Measurements from ENCODE around the gene CREB1. TPM values are rescaled to one million over a fixed set of nuclear protein-coding genes. Genes with fewer than 3 reads are reported as not detected.

Gene CREB1
- total and polyA plus RNA-seq, 4 donors = 5.4 to 79.6 (median 35.1) TPM

- no peak for ATAC-seq (ENCODE audit: insufficient read depth, low FRiP score)
- TF ChIP-seq, protein P1, sequence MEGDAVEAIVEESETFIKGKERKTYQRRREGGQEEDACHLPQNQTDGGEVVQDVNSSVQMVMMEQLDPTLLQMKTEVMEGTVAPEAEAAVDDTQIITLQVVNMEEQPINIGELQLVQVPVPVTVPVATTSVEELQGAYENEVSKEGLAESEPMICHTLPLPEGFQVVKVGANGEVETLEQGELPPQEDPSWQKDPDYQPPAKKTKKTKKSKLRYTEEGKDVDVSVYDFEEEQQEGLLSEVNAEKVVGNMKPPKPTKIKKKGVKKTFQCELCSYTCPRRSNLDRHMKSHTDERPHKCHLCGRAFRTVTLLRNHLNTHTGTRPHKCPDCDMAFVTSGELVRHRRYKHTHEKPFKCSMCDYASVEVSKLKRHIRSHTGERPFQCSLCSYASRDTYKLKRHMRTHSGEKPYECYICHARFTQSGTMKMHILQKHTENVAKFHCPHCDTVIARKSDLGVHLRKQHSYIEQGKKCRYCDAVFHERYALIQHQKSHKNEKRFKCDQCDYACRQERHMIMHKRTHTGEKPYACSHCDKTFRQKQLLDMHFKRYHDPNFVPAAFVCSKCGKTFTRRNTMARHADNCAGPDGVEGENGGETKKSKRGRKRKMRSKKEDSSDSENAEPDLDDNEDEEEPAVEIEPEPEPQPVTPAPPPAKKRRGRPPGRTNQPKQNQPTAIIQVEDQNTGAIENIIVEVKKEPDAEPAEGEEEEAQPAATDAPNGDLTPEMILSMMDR (IDR thresholded peaks at IDR 0.05; ENCODE audit: control extremely low read depth, extremely low read depth) = no peak
Observed at GRCh38 chr2:207484444-207485391, 45.0 kb upstream of the CREB1 start.

GRCh38 chr2:207487650-207488311, 42.0 kb upstream of the CREB1 start:
- H3K27me3 ChIP-seq (ENCODE audit: control insufficient read depth in 3 of 3, insufficient read depth in 3 of 3, low read length in 2 of 3) = no peaks in the 10 kb centered on the region
- DNase-seq (no peak), ATAC-seq (ENCODE audit: insufficient read depth, low FRiP score) (no peak)
- whole genome bisulfite sequencing, 2 donors = 84 to 91% methylated on average over 5 of the region's 5 CpGs
- peaks cover 0 to 7% (median 0%) of the 10 kb centered on the region in 5 donors for H3K4me1 ChIP-seq (ENCODE audit: control insufficient read depth in 5 of 5, insufficient read depth in 5 of 5, low read length in 5 of 5)
- TF ChIP-seq, protein P1 (IDR thresholded peaks at IDR 0.05; ENCODE audit: control extremely low read depth, extremely low read depth) = no peak
- H3K36me3 ChIP-seq (ENCODE audit: control insufficient read depth in 4 of 4, insufficient read depth in 4 of 4, low read length in 4 of 4) = no peaks in the 10 kb centered on the region
- H3K27ac ChIP-seq (ENCODE audit: low read depth in 1 of 2, low read length in 1 of 2) = no peak overlapping the region
- H3K9ac ChIP-seq (ENCODE audit: insufficient read depth in 1 of 2, low read length in 2 of 2) = no peak overlapping the region
- H3K4me3 ChIP-seq = no peak overlapping the region
- no peaks in the 10 kb centered on the region for H3K9me3 ChIP-seq (ENCODE audit: control insufficient read depth in 4 of 4, insufficient read depth in 3 of 4, low read length in 3 of 4)

More at GRCh38 chr2:207484444-207485391, 45.0 kb upstream of the CREB1 start:
- Histone ChIP-seq H3K4me1 (ENCODE audit: control insufficient read depth in 5 of 5, insufficient read depth in 5 of 5, low read length in 5 of 5) (peaks cover 0 to 7% (median 0%) of the 10 kb centered on the region in 5 donors), H3K36me3 (ENCODE audit: control insufficient read depth in 4 of 4, insufficient read depth in 4 of 4, low read length in 4 of 4) (no peaks in the 10 kb centered on the region), H3K4me3 (no peak overlapping the region), H3K27ac (ENCODE audit: low read depth in 1 of 2, low read length in 1 of 2) (peak overlapping the region in 1 of 2 donors; percentile 88), H3K9ac (ENCODE audit: insufficient read depth in 1 of 2, low read length in 2 of 2) (no peak overlapping the region), H3K9me3 (ENCODE audit: control insufficient read depth in 4 of 4, insufficient read depth in 3 of 4, low read length in 3 of 4) (no peaks in the 10 kb centered on the region), H3K27me3 (ENCODE audit: control insufficient read depth in 3 of 3, insufficient read depth in 3 of 3, low read length in 2 of 3) (no peaks in the 10 kb centered on the region)
- DNase-seq = peak in 2 of 3 donors; percentile 32 to 56
- WGBS, 2 donors = 69 to 79% methylated on average over 10 of the region's 10 CpGs

- DNase-seq = no peak
- TF ChIP-seq, protein P1 (IDR thresholded peaks at IDR 0.05; ENCODE audit: control extremely low read depth, extremely low read depth) = no peak
- Histone ChIP-seq H3K36me3 (ENCODE audit: control insufficient read depth in 4 of 4, insufficient read depth in 4 of 4, low read length in 4 of 4) (no peaks in the 10 kb centered on the region), H3K4me3 (no peak overlapping the region), H3K4me1 (ENCODE audit: control insufficient read depth in 5 of 5, insufficient read depth in 5 of 5, low read length in 5 of 5) (no peaks in the 10 kb centered on the region), H3K9ac (ENCODE audit: insufficient read depth in 1 of 2, low read length in 2 of 2) (no peak overlapping the region), H3K9me3 (ENCODE audit: control insufficient read depth in 4 of 4, insufficient read depth in 3 of 4, low read length in 3 of 4) (no peaks in the 10 kb centered on the region), H3K27ac (ENCODE audit: low read depth in 1 of 2, low read length in 1 of 2) (peak overlapping the region in 1 of 2 donors; percentile 24), H3K27me3 (ENCODE audit: control insufficient read depth in 3 of 3, insufficient read depth in 3 of 3, low read length in 2 of 3) (no peaks in the 10 kb centered on the region)
- no peak for ATAC-seq (ENCODE audit: insufficient read depth, low FRiP score)
- 92 to 93% methylated on average over 4 of the region's 4 CpGs for WGBS, 2 donors
Observed at GRCh38 chr2:207489251-207489650, 40.5 kb upstream of the CREB1 start.
